ES-I3 (cell line): ENCODE results near the gene IGFBP4.

ENCODE experiments used
- H3K36me3 ChIP-seq: 2 replicates; pipeline ENCODE4 v1.6.1; 2013; ENCODE audit warnings: mild to moderate bottlenecking, low read length, control low read depth, moderate library complexity; ENCODE audit not compliant: insufficient read depth
- H3K4me1 ChIP-seq: 2 replicates; pipeline ENCODE4 v1.6.1; 2013; ENCODE audit warnings: mild to moderate bottlenecking, control low read depth, low read length; ENCODE audit not compliant: insufficient read depth
- H3K9ac ChIP-seq: 2 replicates; pipeline ENCODE4 v1.6.1; 2013; ENCODE audit warnings: low read depth, mild to moderate bottlenecking, low read length, moderate library complexity
- H3K9me3 ChIP-seq: 2 replicates; pipeline ENCODE4 v1.6.1; 2013; ENCODE audit warnings: mild to moderate bottlenecking, low read length, moderate library complexity; ENCODE audit not compliant: control insufficient read depth, insufficient read depth

The IGFBP4 gene

GRCh38 chr17:40419559-40420331 lies 23.5 kb upstream of the IGFBP4 start:
- no peak overlapping the region for H3K9ac ChIP-seq
- no peaks in the 10 kb centered on the region for H3K9me3 ChIP-seq
- no peaks in the 10 kb centered on the region for H3K36me3 ChIP-seq
- peaks cover 29% of the 10 kb centered on the region for H3K4me1 ChIP-seq

- no peaks in the 10 kb centered on the region for H3K9me3 ChIP-seq
- peaks cover 26% of the 10 kb centered on the region for H3K4me1 ChIP-seq
Measured at GRCh38 chr17:40422990-40423633, 20.1 kb upstream of the IGFBP4 start.

GRCh38 chr17:40425741-40426140 lies 17.5 kb upstream of the IGFBP4 start:
- Histone ChIP-seq H3K4me1 (peaks cover 17% of the 10 kb centered on the region), H3K9ac (no peak overlapping the region), H3K9me3 (no peaks in the 10 kb centered on the region), H3K36me3 (no peaks in the 10 kb centered on the region)

More at GRCh38 chr17:40422990-40423633, 20.1 kb upstream of the IGFBP4 start:
- Histone ChIP-seq H3K9ac (peak overlapping the region; percentile 18; the same call in 1 of the 2 replicates), H3K36me3 (no peaks in the 10 kb centered on the region)

GRCh38 chr17:40427002-40427491 lies 16.2 kb upstream of the IGFBP4 start:
- Histone ChIP-seq H3K4me1 (peaks cover 12% of the 10 kb centered on the region; the same call in 1 of the 2 replicates), H3K9me3 (no peaks in the 10 kb centered on the region), H3K36me3 (no peaks in the 10 kb centered on the region), H3K9ac (no peak overlapping the region)

- no peak overlapping the region for H3K9ac ChIP-seq
- no peaks in the 10 kb centered on the region for H3K9me3 ChIP-seq
- no peaks in the 10 kb centered on the region for H3K36me3 ChIP-seq
- peaks cover 12% of the 10 kb centered on the region for H3K4me1 ChIP-seq
Measured at GRCh38 chr17:40430272-40431230, 12.7 kb upstream of the IGFBP4 start.

GRCh38 chr17:40431231-40431602 lies 12.0 kb upstream of the IGFBP4 start:
- Histone ChIP-seq H3K4me1 (peaks cover 6% of the 10 kb centered on the region), H3K36me3 (no peaks in the 10 kb centered on the region), H3K9ac (no peak overlapping the region), H3K9me3 (no peaks in the 10 kb centered on the region)

GRCh38 chr17:40432864-40433528 lies 10.3 kb upstream of the IGFBP4 start:
- no peaks in the 10 kb centered on the region for H3K9me3 ChIP-seq
- no peak overlapping the region for H3K9ac ChIP-seq
- H3K4me1 ChIP-seq, result peaks cover 6% of the 10 kb centered on the region
- H3K36me3 ChIP-seq, result no peaks in the 10 kb centered on the region

GRCh38 chr17:40433551-40434415 lies 9.5 kb upstream of the IGFBP4 start:
- Histone ChIP-seq H3K9ac (no peak overlapping the region), H3K36me3 (no peaks in the 10 kb centered on the region)

GRCh38 chr17:40436636-40437035 lies 6.6 kb upstream of the IGFBP4 start:
- H3K9me3 ChIP-seq, result no peaks in the 10 kb centered on the region
- no peaks in the 10 kb centered on the region for H3K36me3 ChIP-seq
- H3K4me1 ChIP-seq, result peaks cover 6% of the 10 kb centered on the region
- H3K9ac ChIP-seq, result no peak overlapping the region

More at GRCh38 chr17:40433551-40434415, 9.5 kb upstream of the IGFBP4 start:
- Histone ChIP-seq H3K9me3 (no peaks in the 10 kb centered on the region), H3K4me1 (peaks cover 6% of the 10 kb centered on the region)

- H3K9ac ChIP-seq, result no peak overlapping the region
- no peaks in the 10 kb centered on the region for H3K36me3 ChIP-seq
- no peaks in the 10 kb centered on the region for H3K9me3 ChIP-seq
- peaks cover 6% of the 10 kb centered on the region for H3K4me1 ChIP-seq
Measured at GRCh38 chr17:40437095-40437732, 6.0 kb upstream of the IGFBP4 start.

- H3K9ac ChIP-seq, result no peak overlapping the region
- H3K36me3 ChIP-seq, result no peaks in the 10 kb centered on the region
- peaks cover 3% of the 10 kb centered on the region for H3K4me1 ChIP-seq
- H3K9me3 ChIP-seq, result no peaks in the 10 kb centered on the region
Measured at GRCh38 chr17:40440166-40440565, 3.1 kb upstream of the IGFBP4 start.

GRCh38 chr17:40442392-40443195 lies 656 bp upstream of the IGFBP4 start:
- Histone ChIP-seq H3K36me3 (no peaks in the 10 kb centered on the region), H3K9ac (peak overlapping the region; percentile 67), H3K9me3 (no peaks in the 10 kb centered on the region), H3K4me1 (peaks cover 17% of the 10 kb centered on the region)
